Dedifferentiated amniotic fluid mesenchymal stem cell (primary cell): ENCODE measurements around the gene PIP5KL1.

ENCODE experiments used
- DNase-seq: peaks from one replicate; pipeline ENCODE4 v3.0.0-alpha.2; 2016; ENCODE audit errors: extremely low spot score

PIP5KL1 gene

GRCh38 chr9:127915801-127916719 lies 14.5 kb downstream of the PIP5KL1 start:
- DNase-seq: no peak

- no peak for DNase-seq
These were observed 15.2 kb downstream of the PIP5KL1 start for GRCh38 chr9:127915325-127915752.

GRCh38 chr9:127913682-127914081 lies 16.9 kb downstream of the PIP5KL1 start:
- DNase-seq: no peak

- no peak for DNase-seq
These were observed 17.7 kb downstream of the PIP5KL1 start for GRCh38 chr9:127912882-127913281.

GRCh38 chr9:127912296-127912695 lies 18.3 kb downstream of the PIP5KL1 start:
- no peak for DNase-seq

- no peak for DNase-seq
These were observed 19.9 kb downstream of the PIP5KL1 start for GRCh38 chr9:127910613-127911205.

- no peak for DNase-seq
These were observed 20.7 kb downstream of the PIP5KL1 start for GRCh38 chr9:127909839-127910273.

GRCh38 chr9:127908660-127908926 lies 22.0 kb downstream of the PIP5KL1 start:
- DNase-seq: no peak

GRCh38 chr9:127907867-127908659 lies 22.5 kb downstream of the PIP5KL1 start:
- DNase-seq: no peak

GRCh38 chr9:127905788-127906191 lies 24.8 kb downstream of the PIP5KL1 start:
- no peak for DNase-seq

GRCh38 chr9:127905004-127905728 lies 25.4 kb downstream of the PIP5KL1 start:
- DNase-seq: no peak

- no peak for DNase-seq
These were observed 26.0 kb downstream of the PIP5KL1 start for GRCh38 chr9:127904561-127905003.

- no peak for DNase-seq
These were observed 26.8 kb downstream of the PIP5KL1 start for GRCh38 chr9:127903557-127904475.

- peak; percentile 47 for DNase-seq
These were observed 31.2 kb downstream of the PIP5KL1 start, which contains the start of gene ST6GALNAC6 for GRCh38 chr9:127899128-127899943. TSS of gene ST6GALNAC6 (minus strand) at chr9:127899603. CDS start at chr9:127897981, 1,622 bp downstream.

GRCh38 chr9:127898433-127899127 lies 32.0 kb downstream of the PIP5KL1 start:
- peak; percentile 52 for DNase-seq

GRCh38 chr9:127897193-127897692 lies 33.3 kb downstream of the PIP5KL1 start:
- peak; percentile 39 for DNase-seq

- no peak for DNase-seq
These were observed 34.0 kb downstream of the PIP5KL1 start for GRCh38 chr9:127896395-127897192.

- DNase-seq: no peak
These were observed 34.8 kb downstream of the PIP5KL1 start for GRCh38 chr9:127895811-127896210.
